Loucy (cell line): Measurements from ENCODE around the gene LOC101059915.
A peak's percentile ranks its signal among the peaks of the same experiment; 100 is the strongest.

Experiments used
- H2AFZ ChIP-seq: fragments of 200-600 bp; sonication (generic); 2 replicates; pipeline ENCODE4 v1.6.0; 2016; ENCODE audit warnings: antibody characterized with exemption, mild to moderate bottlenecking, low read length, moderate library complexity
- H3F3A ChIP-seq: fragments of 200-600 bp; 2 replicates; pipeline ENCODE4 v1.6.0; 2016; ENCODE audit warnings: antibody characterized with exemption, low read depth, mild to moderate bottlenecking
- H3K27me3 ChIP-seq: fragments of 200-600 bp; sonication (generic); 2 replicates; pipeline ENCODE4 v1.6.1; 2014; ENCODE audit warnings: low read length, mild to moderate bottlenecking; ENCODE audit not compliant: insufficient read depth, poor library complexity, severe bottlenecking
- H3K36me3 ChIP-seq: fragments of 200-600 bp; sonication (generic); 2 replicates; pipeline ENCODE4 v1.6.1; 2016; ENCODE audit warnings: low read length; ENCODE audit not compliant: insufficient read depth
- H3K4me1 ChIP-seq: fragments of 200-600 bp; sonication (generic); 2 replicates; pipeline ENCODE4 v1.5.1; 2014; ENCODE audit warnings: low read length, mild to moderate bottlenecking; ENCODE audit not compliant: insufficient read depth, poor library complexity, severe bottlenecking
- H3K4me2 ChIP-seq: fragments of 200-600 bp; sonication (generic); 2 replicates; pipeline ENCODE4 v1.6.0; 2014; ENCODE audit warnings: antibody characterized with exemption, low read length, low read depth, mild to moderate bottlenecking; ENCODE audit not compliant: poor library complexity, severe bottlenecking
- H3K4me3 ChIP-seq: fragments of 200-600 bp; sonication (generic); 2 replicates; pipeline ENCODE4 v1.5.1; 2014; ENCODE audit warnings: low read length, mild to moderate bottlenecking, mixed read lengths; ENCODE audit not compliant: poor library complexity, severe bottlenecking
- H3K79me2 ChIP-seq: fragments of 200-600 bp; sonication (generic); 2 replicates; pipeline ENCODE4 v1.6.1; 2014; ENCODE audit warnings: low read length; ENCODE audit not compliant: insufficient read depth
- H3K9ac ChIP-seq: fragments of 200-600 bp; sonication (generic); 2 replicates; pipeline ENCODE4 v1.6.0; 2014; ENCODE audit warnings: mild to moderate bottlenecking, low read depth, low read length, moderate library complexity; ENCODE audit not compliant: poor library complexity, severe bottlenecking
- H3K9me2 ChIP-seq: fragments of 200-600 bp; sonication (generic); replicated peaks from 2 replicates; pipeline ENCODE4 v1.6.1; 2016; ENCODE audit warnings: low read depth, low read length, mixed read lengths
- H3K9me3 ChIP-seq: fragments of 200-600 bp; sonication (generic); 2 replicates; pipeline ENCODE4 v1.6.1; 2014; ENCODE audit warnings: mild to moderate bottlenecking, antibody characterized with exemption, low read length, low read depth; ENCODE audit not compliant: insufficient read depth
- H4K20me1 ChIP-seq: fragments of 200-600 bp; sonication (generic); 2 replicates; pipeline ENCODE4 v1.6.0; 2014; ENCODE audit warnings: antibody characterized with exemption, low read length, mild to moderate bottlenecking; ENCODE audit not compliant: insufficient read depth, poor library complexity, severe bottlenecking
- EZH2phosphoT487 ChIP-seq: fragments of 200-600 bp; IDR thresholded peaks from 2 replicates; pipeline ENCODE4 v1.6.1; 2018; ENCODE audit warnings: antibody characterized with exemption, mild to moderate bottlenecking, moderate library complexity, borderline replicate concordance
- TF ChIP-seq, protein P1 (sequence below): fragments of 200-600 bp; sonication (generic); conservative IDR thresholded peaks from 2 replicates; pipeline ENCODE4 v1.5.1; 2014; ENCODE audit warnings: mild to moderate bottlenecking, antibody characterized with exemption, low read length

The LOC101059915 gene

DNA sequence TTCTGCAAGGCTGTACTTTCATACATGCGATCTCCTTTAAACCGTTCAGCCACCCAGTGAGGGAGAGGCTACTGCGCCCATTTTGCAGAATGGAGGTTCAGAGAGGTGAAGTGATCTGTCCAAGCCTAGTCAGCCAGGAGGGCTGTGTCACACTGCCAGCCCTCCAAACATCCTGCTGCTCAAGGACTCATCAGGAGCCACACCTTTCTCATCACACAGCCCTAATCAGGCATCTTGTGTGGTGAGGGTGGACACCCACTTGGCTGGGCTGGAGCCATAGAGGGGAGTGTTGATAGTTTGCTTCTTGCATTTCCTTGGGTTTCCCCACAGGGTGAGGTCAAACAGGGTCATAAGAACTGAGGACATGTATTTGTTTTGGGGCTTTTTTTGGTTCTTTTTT, 43.6 kb upstream of the LOC101059915 start:
- H3K79me2 ChIP-seq = no peaks in the 10 kb centered on the region
- H4K20me1 ChIP-seq = no peaks in the 10 kb centered on the region
- no peaks in the 10 kb centered on the region for H3K9me3 ChIP-seq
- peaks cover 43% of the 10 kb centered on the region for H3K4me1 ChIP-seq
- peak overlapping the region; percentile 69 for H3K4me2 ChIP-seq
- peak overlapping the region; percentile 85 for H3K9ac ChIP-seq
- H3F3A ChIP-seq = peaks cover 5% of the 10 kb centered on the region; the same call in 1 of the 2 replicates
- no peak overlapping the region for H2AFZ ChIP-seq
- H3K4me3 ChIP-seq = peak overlapping the region; percentile 56
- H3K9me2 ChIP-seq = no peaks in the 10 kb centered on the region
- H3K36me3 ChIP-seq = no peaks in the 10 kb centered on the region
- TF ChIP-seq EZH2phosphoT487 = no peak
- TF ChIP-seq, protein P1, sequence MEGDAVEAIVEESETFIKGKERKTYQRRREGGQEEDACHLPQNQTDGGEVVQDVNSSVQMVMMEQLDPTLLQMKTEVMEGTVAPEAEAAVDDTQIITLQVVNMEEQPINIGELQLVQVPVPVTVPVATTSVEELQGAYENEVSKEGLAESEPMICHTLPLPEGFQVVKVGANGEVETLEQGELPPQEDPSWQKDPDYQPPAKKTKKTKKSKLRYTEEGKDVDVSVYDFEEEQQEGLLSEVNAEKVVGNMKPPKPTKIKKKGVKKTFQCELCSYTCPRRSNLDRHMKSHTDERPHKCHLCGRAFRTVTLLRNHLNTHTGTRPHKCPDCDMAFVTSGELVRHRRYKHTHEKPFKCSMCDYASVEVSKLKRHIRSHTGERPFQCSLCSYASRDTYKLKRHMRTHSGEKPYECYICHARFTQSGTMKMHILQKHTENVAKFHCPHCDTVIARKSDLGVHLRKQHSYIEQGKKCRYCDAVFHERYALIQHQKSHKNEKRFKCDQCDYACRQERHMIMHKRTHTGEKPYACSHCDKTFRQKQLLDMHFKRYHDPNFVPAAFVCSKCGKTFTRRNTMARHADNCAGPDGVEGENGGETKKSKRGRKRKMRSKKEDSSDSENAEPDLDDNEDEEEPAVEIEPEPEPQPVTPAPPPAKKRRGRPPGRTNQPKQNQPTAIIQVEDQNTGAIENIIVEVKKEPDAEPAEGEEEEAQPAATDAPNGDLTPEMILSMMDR = no peak
- H3K27me3 ChIP-seq = no peaks in the 10 kb centered on the region

DNA sequence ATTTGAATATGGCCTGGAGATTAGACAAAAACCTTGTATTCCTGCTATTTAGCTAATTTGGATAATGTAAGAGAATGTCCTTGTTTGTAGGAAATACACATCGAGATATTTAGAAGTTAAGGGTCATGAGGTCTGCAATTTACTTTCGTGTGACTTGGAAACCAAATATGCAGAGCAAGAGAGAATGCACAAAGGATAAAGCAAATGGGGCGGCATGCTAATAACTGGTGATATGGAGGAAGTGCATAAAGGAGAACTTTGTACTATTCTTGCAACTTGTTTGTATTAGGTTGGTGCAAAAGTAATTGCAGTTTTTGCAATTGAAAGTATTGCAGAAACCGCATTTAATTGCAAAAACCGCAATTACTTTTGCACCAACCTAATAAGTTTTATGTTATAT, 41.9 kb upstream of the LOC101059915 start:
- Histone ChIP-seq H3K27me3 (no peaks in the 10 kb centered on the region), H3K4me2 (no peak overlapping the region), H3K79me2 (no peaks in the 10 kb centered on the region), H4K20me1 (no peaks in the 10 kb centered on the region), H3K9me3 (no peaks in the 10 kb centered on the region), H3K36me3 (no peaks in the 10 kb centered on the region), H3K9ac (no peak overlapping the region), H3K4me3 (no peak overlapping the region), H2AFZ (no peak overlapping the region), H3K9me2 (no peaks in the 10 kb centered on the region), H3K4me1 (peaks cover 33% of the 10 kb centered on the region), H3F3A (peaks cover 5% of the 10 kb centered on the region; the same call in 1 of the 2 replicates)
- no peak for TF ChIP-seq EZH2phosphoT487
- TF ChIP-seq, protein P1 = no peak

DNA sequence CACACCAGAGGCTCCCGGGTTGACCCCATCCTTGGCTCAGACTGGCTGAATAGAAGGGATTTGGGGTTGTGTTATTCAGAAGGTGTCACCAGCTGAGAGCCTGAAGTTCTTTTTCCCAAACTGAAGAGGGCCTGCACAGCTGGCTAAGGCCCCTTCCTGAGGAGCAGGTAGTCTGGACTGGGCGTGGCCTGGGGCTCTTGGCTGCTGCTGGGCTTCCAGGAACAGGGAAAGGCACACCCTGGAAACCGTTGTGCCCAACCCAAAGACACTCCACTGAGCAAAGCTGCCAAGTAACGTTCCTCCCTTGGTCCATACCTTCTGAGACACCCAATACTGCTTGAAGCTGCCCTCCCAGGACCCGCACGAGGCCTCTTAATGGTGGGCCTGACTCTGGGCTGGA, 40.8 kb upstream of the LOC101059915 start:
- H3K79me2 ChIP-seq = no peaks in the 10 kb centered on the region
- no peaks in the 10 kb centered on the region for H3K9me3 ChIP-seq
- no peaks in the 10 kb centered on the region for H3K27me3 ChIP-seq
- peaks cover 5% of the 10 kb centered on the region; the same call in 1 of the 2 replicates for H3F3A ChIP-seq
- H3K9ac ChIP-seq = no peak overlapping the region
- no peaks in the 10 kb centered on the region for H4K20me1 ChIP-seq
- H3K4me2 ChIP-seq = no peak overlapping the region
- H2AFZ ChIP-seq = no peak overlapping the region
- H3K4me1 ChIP-seq = peaks cover 32% of the 10 kb centered on the region
- TF ChIP-seq, protein P1 = no peak
- no peak for TF ChIP-seq EZH2phosphoT487
- no peaks in the 10 kb centered on the region for H3K9me2 ChIP-seq
- H3K36me3 ChIP-seq = no peaks in the 10 kb centered on the region
- H3K4me3 ChIP-seq = no peak overlapping the region
